WTC11 (cell line): ENCODE measurements around the gene UNC50. TPM values are rescaled to one million over a fixed set of nuclear protein-coding genes. Genes with fewer than 3 reads are reported as not detected.

Experiments used
- ATAC-seq: fragments of 200-7000 bp; cut with Tn5 transposase; 2 replicates; pipeline ENCODE4 v1.10.0; 2021; ENCODE audit warnings: mild to moderate bottlenecking, moderate library complexity
- CTCF ChIA-PET: fragments of 300-600 bp; sonication (Branson Sonifier 250); formaldehyde crosslinking; loops from one replicate; lab custom pipeline; 2021; ENCODE audit warnings: antibody characterized with exemption; lab: Charles Lee
- POLR2A ChIA-PET: fragments of 350-600 bp; sonication (Branson Sonifier 250); formaldehyde crosslinking; loops from one replicate; lab custom pipeline; 2021; ENCODE audit warnings: antibody characterized with exemption; lab: Charles Lee
- DNase-seq: peaks from one replicate; pipeline ENCODE4 v3.0.0; 2021; ENCODE audit warnings: low spot score
- H3K27ac Mint-ChIP-seq: 2 replicates; pipeline ENCODE4 v1.8.0; 2021; ENCODE audit warnings: mixed read lengths
- H3K27me3 Mint-ChIP-seq: 2 replicates; pipeline ENCODE4 v1.8.0; 2021; ENCODE audit warnings: low read depth, mild to moderate bottlenecking, moderate library complexity, mixed read lengths
- H3K36me3 Mint-ChIP-seq: 2 replicates; pipeline ENCODE4 v1.8.0; 2021; ENCODE audit warnings: mixed read lengths
- H3K4me1 Mint-ChIP-seq: 2 replicates; pipeline ENCODE4 v1.8.0; 2022; ENCODE audit warnings: mixed read lengths
- H3K4me3 Mint-ChIP-seq: 2 replicates; pipeline ENCODE4 v1.8.0; 2021; ENCODE audit warnings: mild to moderate bottlenecking, moderate library complexity, mixed read lengths
- H3K9me3 Mint-ChIP-seq: 2 replicates; pipeline ENCODE4 v1.8.0; 2021; ENCODE audit warnings: mixed read lengths
- ATF6 ChIP-seq: sonication (generic); formaldehyde crosslinking; IDR thresholded peaks from 2 replicates; pipeline ENCODE4 v1.8.1; 2023; ENCODE audit warnings: mild to moderate bottlenecking, missing genetic modification reagents
- CREM ChIP-seq: sonication (generic); formaldehyde crosslinking; IDR thresholded peaks from 2 replicates; pipeline ENCODE4 v1.8.1; 2022; ENCODE audit warnings: mild to moderate bottlenecking, missing genetic modification reagents, moderate library complexity
- E2F5 ChIP-seq: sonication (generic); formaldehyde crosslinking; IDR thresholded peaks from 2 replicates; pipeline ENCODE4 v1.8.1; 2022; ENCODE audit warnings: mild to moderate bottlenecking, moderate library complexity, missing genetic modification reagents
- ELF4 ChIP-seq: sonication (generic); formaldehyde crosslinking; IDR thresholded peaks from 2 replicates; pipeline ENCODE4 v1.8.1; 2022; ENCODE audit warnings: low read depth, mild to moderate bottlenecking, moderate library complexity, missing genetic modification reagents
- EMX1 ChIP-seq: fragments of 250-450 bp; sonication (Bioruptor Pico); IDR thresholded peaks from 2 replicates; pipeline ENCODE4 v1.8.0; 2021; ENCODE audit warnings: mild to moderate bottlenecking
- ETV6 ChIP-seq: sonication (generic); formaldehyde crosslinking; IDR thresholded peaks from 2 replicates; pipeline ENCODE4 v1.8.1; 2022; ENCODE audit warnings: mild to moderate bottlenecking, missing genetic modification reagents
- FOXJ3 ChIP-seq: sonication (generic); formaldehyde crosslinking; IDR thresholded peaks from 2 replicates; pipeline ENCODE4 v1.9.0; 2021; ENCODE audit warnings: missing genetic modification reagents, mild to moderate bottlenecking, borderline replicate concordance
- HMGXB4 ChIP-seq: sonication (generic); formaldehyde crosslinking; IDR thresholded peaks from 2 replicates; pipeline ENCODE4 v1.8.1; 2023; ENCODE audit warnings: mild to moderate bottlenecking, moderate library complexity, missing genetic modification reagents
- MXD4 ChIP-seq: fragments of 250-450 bp; sonication (Bioruptor Pico); IDR thresholded peaks from 2 replicates; pipeline ENCODE4 v1.8.0; 2021; ENCODE audit warnings: mild to moderate bottlenecking, moderate library complexity, borderline replicate concordance
- RELA ChIP-seq: sonication (generic); formaldehyde crosslinking; IDR thresholded peaks from 2 replicates; pipeline ENCODE4 v1.8.1; 2022; ENCODE audit warnings: missing genetic modification reagents, mild to moderate bottlenecking, borderline replicate concordance
- SOX15 ChIP-seq: fragments of 250-450 bp; sonication (Bioruptor Pico); IDR thresholded peaks from 2 replicates; pipeline ENCODE4 v1.9.0; 2021; ENCODE audit warnings: mild to moderate bottlenecking
- USF1 ChIP-seq: sonication (generic); formaldehyde crosslinking; IDR thresholded peaks from 2 replicates; pipeline ENCODE4 v1.8.0; 2022; ENCODE audit warnings: mild to moderate bottlenecking, missing genetic modification reagents
- USF2 ChIP-seq: sonication (generic); formaldehyde crosslinking; IDR thresholded peaks from 2 replicates; pipeline ENCODE4 v1.8.1; 2023; ENCODE audit warnings: mild to moderate bottlenecking, missing genetic modification reagents, moderate library complexity
- ZNF219 ChIP-seq: sonication (generic); formaldehyde crosslinking; IDR thresholded peaks from 2 replicates; pipeline ENCODE4 v1.8.0; 2023; ENCODE audit warnings: missing genetic modification reagents, mild to moderate bottlenecking, borderline replicate concordance
- ZNF232 ChIP-seq: sonication (generic); formaldehyde crosslinking; IDR thresholded peaks from 2 replicates; pipeline ENCODE4 v1.8.0; 2022; ENCODE audit warnings: mild to moderate bottlenecking, missing genetic modification reagents
- ZNF281 ChIP-seq: sonication (generic); formaldehyde crosslinking; IDR thresholded peaks from 2 replicates; pipeline ENCODE4 v1.8.0; 2023; ENCODE audit warnings: mild to moderate bottlenecking, missing genetic modification reagents
- total RNA-seq: library from RNA; stranded (reverse); gene quantifications from 3 replicates; pipeline ENCODE4 v1.2.3, GENCODE V29; 2021

UNC50 gene
- total RNA-seq, 1 experiment from 2014 or later, result 26.7 TPM

GRCh38 chr2:98606431-98606830 lies 2.0 kb upstream of the UNC50 start:
- TF ChIP-seq FOXJ3 (CRISPR knock-in tag), result no peak
- TF ChIP-seq HMGXB4 (CRISPR knock-in tag), result no peak
- no peak for TF ChIP-seq USF2 (CRISPR knock-in tag)
- TF ChIP-seq E2F5 (CRISPR knock-in tag), result no peak
- no peak for TF ChIP-seq ZNF232 (CRISPR knock-in tag)
- no peak for TF ChIP-seq ATF6
- TF ChIP-seq ELF4 (CRISPR knock-in tag), result no peak
- TF ChIP-seq MXD4 (CRISPR knock-in tag), result no peak
- no peak for TF ChIP-seq USF1 (CRISPR knock-in tag)
- TF ChIP-seq ETV6 (CRISPR knock-in tag), result no peak
- TF ChIP-seq SOX15, result no peak
- no peak for TF ChIP-seq EMX1 (CRISPR knock-in tag)
- TF ChIP-seq ZNF219 (CRISPR knock-in tag), result no peak
- peaks cover 20% of the 10 kb centered on the region for H3K4me1 Mint-ChIP-seq
- ATAC-seq, result no peak
- H3K9me3 Mint-ChIP-seq, result no peaks in the 10 kb centered on the region
- ChIA-PET CTCF (interaction anchor here (0.9 to 1.3 kb wide), 2 partner anchors 38 kb away, joined by 3 to 4 read pairs; no protein-coding TSS in a partner anchor), POLR2A (no interaction called here)
- H3K27me3 Mint-ChIP-seq, result no peaks in the 10 kb centered on the region
- peaks cover 19% of the 10 kb centered on the region for H3K36me3 Mint-ChIP-seq
- DNase-seq, result no peak
- no peak overlapping the region for H3K27ac Mint-ChIP-seq
- peak overlapping the region; percentile 82; the same call in 1 of the 2 replicates for H3K4me3 Mint-ChIP-seq

- ATAC-seq (no peak), DNase-seq (no peak)
- peak overlapping the region; percentile 82 for H3K4me3 Mint-ChIP-seq
- H3K27me3 Mint-ChIP-seq, result no peaks in the 10 kb centered on the region
- peaks cover 25% of the 10 kb centered on the region for H3K36me3 Mint-ChIP-seq
- TF ChIP-seq RELA (CRISPR knock-in tag) (no peak), CREM (CRISPR knock-in tag) (no peak), ZNF281 (CRISPR knock-in tag) (no peak)
- H3K4me1 Mint-ChIP-seq, result peaks cover 20% of the 10 kb centered on the region
- ChIA-PET CTCF (interaction anchor here (1.3 kb wide), 1 partner anchor 37 kb away, joined by 4 read pairs; no protein-coding TSS in a partner anchor), POLR2A (no interaction called here)
- H3K9me3 Mint-ChIP-seq, result no peaks in the 10 kb centered on the region
- peak overlapping the region; percentile 73; the same call in 1 of the 2 replicates for H3K27ac Mint-ChIP-seq
Observed at GRCh38 chr2:98607104-98607503, 1.3 kb upstream of the UNC50 start.
